ENCODE measurements around the gene SLC7A5. TPM values are rescaled to one million over a fixed set of nuclear protein-coding genes. Genes with fewer than 3 reads are reported as not detected.
"Not testable (repeated sequence)": the region's sequence is repeated elsewhere in the genome, so short reads cannot be mapped to it uniquely, and the experiment has no call there.

Gene SLC7A5
- 100 to 1,000 TPM in 1 of 2 donors, 1 to 10 TPM in 1; 3.3 to 232 TPM for total RNA-seq

DNA sequence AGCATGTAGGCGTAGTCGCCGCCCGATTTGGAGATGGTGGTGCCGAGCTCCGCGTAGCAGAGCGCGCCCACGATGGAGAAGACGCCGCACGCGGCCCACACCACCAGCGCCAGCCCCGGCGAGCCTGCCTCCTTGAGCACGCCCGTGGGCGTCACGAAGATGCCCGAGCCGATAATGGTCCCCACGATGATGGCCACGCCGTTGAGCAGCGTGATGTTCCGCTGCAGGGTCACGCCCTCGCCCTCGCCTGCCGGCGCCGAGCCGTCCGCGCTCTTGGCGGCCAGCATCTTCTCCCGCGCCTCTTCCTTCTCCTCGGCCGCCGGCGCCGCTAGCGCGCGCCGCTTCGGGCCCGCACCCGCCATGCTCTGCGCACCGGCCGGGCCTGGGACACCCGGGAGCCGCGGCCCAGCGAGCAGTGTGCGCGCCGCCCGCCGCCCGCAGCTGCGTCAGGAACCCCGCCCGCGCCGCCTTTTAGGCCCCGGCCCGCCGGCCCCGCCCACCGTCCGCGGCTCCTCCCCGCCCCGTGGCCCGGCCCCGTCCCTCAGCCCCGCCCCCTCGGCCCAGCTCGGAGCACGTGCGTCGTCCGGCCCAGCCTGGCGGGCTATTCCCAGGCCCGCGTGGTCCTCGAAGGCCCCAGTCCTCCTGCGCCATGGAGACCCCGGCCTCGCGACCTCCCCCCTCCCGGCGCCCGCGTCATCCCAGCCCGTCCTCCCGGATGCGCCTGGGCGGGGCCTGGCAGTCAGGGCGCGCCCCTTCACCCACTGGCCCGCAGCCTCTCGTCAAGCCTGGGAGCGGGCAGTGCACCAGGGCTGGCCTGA is at the start of gene SLC7A5:
SLC7A5 (minus strand) TSS at position 447 of the 818 bp plus-strand sequence; CDS start at position 362, 85 bp downstream.
- WGBS = 7% methylated on average over 54 of the region's 109 CpGs
- H3K9me3 ChIP-seq; H3K27me3 ChIP-seq (replicated peaks; ENCODE audit: insufficient read depth); H3K36me3 ChIP-seq; H3K27ac ChIP-seq; intact Hi-C loops (cut with DNase I); H3K4me1 ChIP-seq (replicated peaks): not testable (repeated sequence)
- peak; percentile 55 for TF ChIP-seq POLR2A (IDR thresholded peaks at IDR 0.05)
- H3K4me3 ChIP-seq = peak within 1 kb of the TSS; percentile 22 to 33
- DNase-seq (ENCODE audit: low spot score) = peak; percentile 53

DNA sequence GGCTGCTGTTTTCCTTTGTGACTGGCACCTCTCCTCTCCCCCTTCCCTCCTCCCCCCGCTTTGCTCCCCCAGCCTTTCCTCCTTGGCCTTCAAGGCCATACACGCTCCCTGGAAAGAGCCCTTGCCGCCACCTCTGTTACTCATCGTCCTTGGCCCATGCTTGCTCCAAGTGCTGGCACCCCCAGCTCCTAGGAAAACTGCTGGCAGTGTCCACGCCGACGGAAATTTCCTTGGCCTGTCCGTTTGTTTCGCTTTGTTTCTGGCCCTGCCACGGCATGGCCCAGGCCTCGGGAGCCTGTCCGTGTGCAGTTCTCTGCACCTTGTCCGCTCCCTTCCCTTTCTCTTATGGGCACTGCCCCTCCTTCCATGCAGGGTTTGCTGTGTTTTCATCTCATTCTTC is 49.0 kb upstream of the SLC7A5 start:
- intact Hi-C loops (cut with DNase I) = no loop called here
- no peak for DNase-seq (ENCODE audit: low spot score)
- Histone ChIP-seq H3K27me3 (replicated peaks; ENCODE audit: insufficient read depth) (no peaks in the 10 kb centered on the region), H3K4me3 (no peak overlapping the region), H3K4me1 (replicated peaks) (no peaks in the 10 kb centered on the region), H3K9me3 (no peaks in the 10 kb centered on the region), H3K27ac (no peak overlapping the region), H3K36me3 (no peaks in the 10 kb centered on the region)
- WGBS = 76% methylated on average over 13 of the region's 13 CpGs
- no peak for TF ChIP-seq POLR2AphosphoS5 (IDR thresholded peaks at IDR 0.05)
- TF ChIP-seq, protein P1, sequence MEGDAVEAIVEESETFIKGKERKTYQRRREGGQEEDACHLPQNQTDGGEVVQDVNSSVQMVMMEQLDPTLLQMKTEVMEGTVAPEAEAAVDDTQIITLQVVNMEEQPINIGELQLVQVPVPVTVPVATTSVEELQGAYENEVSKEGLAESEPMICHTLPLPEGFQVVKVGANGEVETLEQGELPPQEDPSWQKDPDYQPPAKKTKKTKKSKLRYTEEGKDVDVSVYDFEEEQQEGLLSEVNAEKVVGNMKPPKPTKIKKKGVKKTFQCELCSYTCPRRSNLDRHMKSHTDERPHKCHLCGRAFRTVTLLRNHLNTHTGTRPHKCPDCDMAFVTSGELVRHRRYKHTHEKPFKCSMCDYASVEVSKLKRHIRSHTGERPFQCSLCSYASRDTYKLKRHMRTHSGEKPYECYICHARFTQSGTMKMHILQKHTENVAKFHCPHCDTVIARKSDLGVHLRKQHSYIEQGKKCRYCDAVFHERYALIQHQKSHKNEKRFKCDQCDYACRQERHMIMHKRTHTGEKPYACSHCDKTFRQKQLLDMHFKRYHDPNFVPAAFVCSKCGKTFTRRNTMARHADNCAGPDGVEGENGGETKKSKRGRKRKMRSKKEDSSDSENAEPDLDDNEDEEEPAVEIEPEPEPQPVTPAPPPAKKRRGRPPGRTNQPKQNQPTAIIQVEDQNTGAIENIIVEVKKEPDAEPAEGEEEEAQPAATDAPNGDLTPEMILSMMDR (IDR thresholded peaks at IDR 0.05) = no peak
- TF ChIP-seq POLR2A (IDR thresholded peaks at IDR 0.05) = no peak

DNA sequence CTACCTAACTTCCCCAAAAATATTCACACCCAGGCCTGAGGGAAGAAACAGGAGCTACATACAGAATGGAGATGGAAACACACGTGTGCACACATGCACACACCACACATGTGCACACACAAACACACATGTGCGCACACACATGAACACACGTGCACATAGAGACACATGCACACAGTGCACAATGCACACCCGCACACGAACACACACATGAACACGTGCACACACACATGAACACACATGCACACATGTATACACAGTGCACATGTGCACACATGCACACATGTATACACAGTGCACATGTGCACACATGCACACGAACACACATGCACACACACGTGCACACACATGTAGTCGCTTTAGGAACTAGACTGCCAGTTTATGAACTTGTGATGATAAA is 48.2 kb upstream of the SLC7A5 start:
- H3K36me3 ChIP-seq = no peaks in the 10 kb centered on the region
- intact Hi-C loops (cut with DNase I) = no loop called here
- 98% methylated on average over 9 of the region's 9 CpGs for WGBS
- no peak overlapping the region for H3K27ac ChIP-seq
- TF ChIP-seq POLR2AphosphoS5 (IDR thresholded peaks at IDR 0.05) (no peak), POLR2A (IDR thresholded peaks at IDR 0.05) (no peak)
- TF ChIP-seq, protein P1 (IDR thresholded peaks at IDR 0.05) = no peak
- no peak overlapping the region for H3K4me3 ChIP-seq
- no peaks in the 10 kb centered on the region for H3K9me3 ChIP-seq
- H3K4me1 ChIP-seq (replicated peaks) = no peaks in the 10 kb centered on the region
- no peak for DNase-seq (ENCODE audit: low spot score)
- H3K27me3 ChIP-seq (replicated peaks; ENCODE audit: insufficient read depth) = no peaks in the 10 kb centered on the region

DNA sequence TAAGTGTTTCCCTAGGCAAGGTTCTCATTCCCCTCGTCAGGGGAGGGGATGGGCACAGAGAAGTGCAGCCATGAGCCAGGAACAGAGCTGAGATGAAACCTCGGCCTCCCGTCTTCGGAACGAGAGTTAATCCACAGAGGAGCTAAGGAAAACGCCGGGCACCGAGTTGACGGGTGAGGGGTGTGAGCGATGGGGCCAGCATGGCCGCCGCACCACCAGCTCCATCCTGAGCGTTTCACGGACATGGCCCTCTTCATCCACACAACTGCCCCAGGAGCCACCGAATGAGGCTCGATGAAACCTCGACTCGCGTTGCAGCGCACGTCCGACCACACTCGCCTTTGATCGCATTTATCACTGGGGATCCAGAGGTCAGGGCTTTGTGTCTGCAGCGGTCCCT is 45.5 kb upstream of the SLC7A5 start:
- intact Hi-C loops (cut with DNase I) = no loop called here
- TF ChIP-seq, protein P1 (IDR thresholded peaks at IDR 0.05) = no peak
- DNase-seq (ENCODE audit: low spot score) = no peak
- Histone ChIP-seq H3K4me1 (replicated peaks) (no peaks in the 10 kb centered on the region), H3K27ac (no peak overlapping the region), H3K27me3 (replicated peaks; ENCODE audit: insufficient read depth) (no peaks in the 10 kb centered on the region), H3K4me3 (no peak overlapping the region), H3K9me3 (no peaks in the 10 kb centered on the region), H3K36me3 (no peaks in the 10 kb centered on the region)
- WGBS = 93% methylated on average over 25 of the region's 25 CpGs

DNA sequence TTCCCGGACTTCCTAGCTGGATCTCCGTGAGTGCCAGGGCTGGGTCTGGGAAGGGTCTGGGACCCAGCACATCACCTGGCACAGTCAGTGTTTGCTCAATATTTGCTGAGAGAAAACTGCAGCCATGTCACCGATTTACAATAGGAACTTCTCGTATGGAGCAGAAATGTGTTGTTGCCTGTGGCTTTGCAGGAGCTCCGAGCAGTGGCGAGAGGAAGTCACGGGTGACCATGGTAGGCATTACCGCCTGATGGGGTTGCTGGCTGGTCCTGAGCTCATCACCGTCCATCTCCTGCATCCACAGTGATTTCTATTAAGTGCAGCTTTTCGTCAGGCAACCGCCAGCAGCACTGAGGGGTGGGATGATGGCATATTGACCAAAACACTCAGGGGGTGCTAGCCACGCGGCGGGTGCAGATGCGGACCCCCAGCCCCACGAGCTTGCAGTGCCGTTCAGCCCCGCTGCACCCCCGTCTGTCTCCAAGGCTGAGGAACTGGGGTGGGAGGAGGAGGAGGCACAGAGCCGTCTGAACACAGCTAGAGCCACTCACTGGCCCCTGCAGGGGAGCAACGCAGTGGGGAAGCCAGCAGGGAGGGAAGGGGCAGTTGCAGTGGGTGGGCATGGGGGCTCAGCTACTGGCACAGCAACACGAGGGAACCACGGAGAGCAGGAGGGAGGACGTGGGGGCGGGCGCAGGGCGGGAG is 44.9 kb upstream of the SLC7A5 start:
- H3K4me3 ChIP-seq; H3K36me3 ChIP-seq; H3K9me3 ChIP-seq; DNase-seq (ENCODE audit: low spot score); intact Hi-C loops (cut with DNase I); H3K27ac ChIP-seq; H3K27me3 ChIP-seq (replicated peaks; ENCODE audit: insufficient read depth); H3K4me1 ChIP-seq (replicated peaks): not testable (repeated sequence)
- WGBS = 77% methylated on average over 23 of the region's 27 CpGs

DNA sequence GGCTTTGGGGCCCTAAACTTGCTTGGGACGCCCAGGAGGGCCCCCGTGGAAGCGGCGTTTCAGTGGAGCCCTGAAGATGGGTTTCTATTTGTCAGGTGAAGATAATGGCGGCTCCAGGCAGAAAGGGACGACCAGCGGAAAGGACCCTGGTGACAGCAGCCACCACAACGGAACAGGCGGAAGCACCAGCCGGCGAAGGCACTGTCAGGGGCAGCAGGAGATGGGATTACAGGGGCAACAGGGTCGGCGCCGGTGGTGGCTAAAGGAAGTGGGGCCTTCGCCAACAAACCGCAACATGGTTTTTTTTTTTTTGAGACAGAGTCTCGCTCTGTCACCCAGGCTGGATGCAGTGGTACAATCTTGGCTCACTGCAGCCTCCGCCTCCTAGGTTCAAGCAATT is 43.4 kb upstream of the SLC7A5 start:
- H3K4me1 ChIP-seq (replicated peaks); H3K4me3 ChIP-seq; DNase-seq (ENCODE audit: low spot score); H3K27ac ChIP-seq; intact Hi-C loops (cut with DNase I); H3K36me3 ChIP-seq; H3K9me3 ChIP-seq; H3K27me3 ChIP-seq (replicated peaks; ENCODE audit: insufficient read depth): not testable (repeated sequence)
- 81% methylated on average over 18 of the region's 18 CpGs for WGBS

Measured in prostate gland (tissue), 2 donors.